Calu3 (cell line): ENCODE data around the gene HGS. TPM values are rescaled to one million over a fixed set of nuclear protein-coding genes. Genes with fewer than 3 reads are reported as not detected.

Experiments
- Bru-seq: library from RNA; stranded (reverse); fragments of 400-500 nt; gene quantifications from one replicate; lab custom pipeline; 2021; lab: Mats Ljungman, UMichigan
- BruChase-seq, 2 experiments: library from RNA; stranded (reverse); fragments of 400-500 nt; gene quantifications; one replicate each; lab custom pipeline; 2021; lab: Mats Ljungman, UMichigan
- BruUV-seq: library from RNA; stranded (reverse); fragments of 400-500 nt; replicated peaks from 2 replicates; lab custom pipeline; 2021; lab: Mats Ljungman, UMichigan
- CTCF ChIA-PET: fragments of 300-600 bp; sonication (Branson Sonifier 250); formaldehyde crosslinking; loops from one replicate; lab custom pipeline; 2022; ENCODE audit warnings: antibody characterized with exemption; lab: Charles Lee
- DNase-seq: peaks from one replicate; pipeline ENCODE4 v3.0.0; 2022
- H3K27ac Mint-ChIP-seq: one replicate; pipeline ENCODE4 v1.8.0; 2022; ENCODE audit warnings: mixed read lengths; ENCODE audit not compliant: unreplicated experiment
- H3K27me3 Mint-ChIP-seq: one replicate; pipeline ENCODE4 v1.8.0; 2022; ENCODE audit warnings: mixed read lengths; ENCODE audit not compliant: unreplicated experiment
- H3K36me3 Mint-ChIP-seq: one replicate; pipeline ENCODE4 v1.8.0; 2022; ENCODE audit warnings: mild to moderate bottlenecking, moderate library complexity, mixed read lengths; ENCODE audit not compliant: insufficient read depth, unreplicated experiment
- H3K4me1 Mint-ChIP-seq: one replicate; pipeline ENCODE4 v1.8.0; 2022; ENCODE audit warnings: mild to moderate bottlenecking, low read depth, mixed read lengths; ENCODE audit not compliant: unreplicated experiment
- H3K4me3 Mint-ChIP-seq: one replicate; pipeline ENCODE4 v1.8.0; 2022; ENCODE audit warnings: mild to moderate bottlenecking, low read depth, moderate library complexity, mixed read lengths; ENCODE audit not compliant: unreplicated experiment
- H3K9me3 Mint-ChIP-seq: one replicate; pipeline ENCODE4 v1.8.0; 2022; ENCODE audit warnings: low read depth, mixed read lengths; ENCODE audit not compliant: unreplicated experiment
- CTCF ChIP-seq: fragments of 200-600 bp; IDR thresholded peaks from one replicate; pipeline ENCODE4 v1.8.0; 2022; ENCODE audit warnings: antibody characterized with exemption; ENCODE audit not compliant: unreplicated experiment
- intact Hi-C: fragments of 100-400 bp; cut with micrococcal nuclease; formaldehyde crosslinking; loops from one replicate; pipeline ENCODE4 v1.10.0; 2022; ENCODE audit not compliant: unreplicated experiment
- long read RNA-seq: library from polyadenylated mRNA; stranded (forward); transcript quantifications from one replicate; pipeline ENCODE4 v2.0.0, GENCODE V29; 2022
- total RNA-seq: library from RNA; stranded (reverse); gene quantifications from 2 replicates; pipeline ENCODE4 v1.2.3, GENCODE V29; 2022

The HGS gene
- total RNA-seq (160 and 167 TPM in 2 replicates), Bru-seq, nascent RNA (percentile 66 among the genes with signal in this experiment), BruChase-seq, experiment 1, labeled RNA remaining after a 6-hour chase (percentile 86 among the genes with signal in this experiment), BruChase-seq, experiment 2, labeled RNA remaining after a 2-hour chase (percentile 87 among the genes with signal in this experiment)
- long read RNA-seq, transcript HGS-201 (22 exons, 2,970 nt): major isoform, 82 of 199 reads
- long read RNA-seq, partial matches to known transcripts: 79 of 199 reads
- long read RNA-seq, other reads (novel, unspliced or antisense): 38 of 199 reads

GRCh38 chr17:81683584-81684441, at the start of gene HGS, which contains the start of gene ARL16:
HGS (plus strand) TSS chr17:81684011; CDS start chr17:81684067, 56 bp downstream.
ARL16 (minus strand) TSS chr17:81683797; CDS start chr17:81683753, 44 bp downstream.
- peaks cover 76% of the 10 kb centered on the region for H3K36me3 Mint-ChIP-seq
- peak within 1 kb of the TSS; percentile 69 for H3K27ac Mint-ChIP-seq
- H3K4me3 Mint-ChIP-seq: peak within 1 kb of the TSS; percentile 71
- intact Hi-C loops: no loop called here
- CTCF ChIA-PET: interaction anchor here (0.6 to 2.2 kb wide), 3 partner anchors 17 to 188 kb away, joined by 4 to 8 read pairs (median 4); partner anchors contain the start of gene MRPL12
- DNase-seq: peak; percentile 97
- BruUV-seq: no TSS peak
- TF ChIP-seq CTCF: no peak
- no peaks in the 10 kb centered on the region for H3K9me3 Mint-ChIP-seq
- H3K27me3 Mint-ChIP-seq: no peaks in the 10 kb centered on the region
- H3K4me1 Mint-ChIP-seq: peaks cover 12% of the 10 kb centered on the region

GRCh38 chr17:81635431-81635830, 48.4 kb upstream of the HGS start:
- H3K27me3 Mint-ChIP-seq: no peaks in the 10 kb centered on the region
- no peak for TF ChIP-seq CTCF
- intact Hi-C loops: no loop called here
- BruUV-seq: TSS peak; percentile 54
- H3K27ac Mint-ChIP-seq: peak overlapping the region; percentile 88
- peak overlapping the region; percentile 83 for H3K4me3 Mint-ChIP-seq
- H3K9me3 Mint-ChIP-seq: no peaks in the 10 kb centered on the region
- CTCF ChIA-PET: no interaction called here
- H3K4me1 Mint-ChIP-seq: no peaks in the 10 kb centered on the region
- peak; percentile 57 for DNase-seq
- H3K36me3 Mint-ChIP-seq: peaks cover 31% of the 10 kb centered on the region

- H3K27me3 Mint-ChIP-seq: no peaks in the 10 kb centered on the region
These were observed 47.8 kb upstream of the HGS start for GRCh38 chr17:81635973-81636504.

More at GRCh38 chr17:81635973-81636504, 47.8 kb upstream of the HGS start:
- Mint-ChIP-seq H3K9me3 (no peaks in the 10 kb centered on the region), H3K27ac (peak overlapping the region; percentile 88), H3K36me3 (peaks cover 29% of the 10 kb centered on the region), H3K4me1 (no peaks in the 10 kb centered on the region), H3K4me3 (peak overlapping the region; percentile 83)
- CTCF ChIA-PET: no interaction called here
- BruUV-seq: no TSS peak
- intact Hi-C loops: loop anchor here (2.0 kb wide), 1 partner anchor 29 kb away; no protein-coding TSS in a partner anchor
- no peak for TF ChIP-seq CTCF
- DNase-seq: peak; percentile 33
